Skeletal muscle tissue (tissue), 4 donors: ENCODE measurements around the gene PFAS. TPM values are rescaled to one million over a fixed set of nuclear protein-coding genes. Genes with fewer than 3 reads are reported as not detected.
"Not testable (repeated sequence)": the region's sequence is repeated elsewhere in the genome, so short reads cannot be mapped to it uniquely, and the experiment has no call there.

Source experiments
- H3K27ac ChIP-seq: one replicate; pipeline ENCODE4 v1.7.0; 2013; ENCODE audit warnings: mild to moderate bottlenecking, low read depth, low read length, inconsistent platforms
- H3K27me3 ChIP-seq, 3 donors: one replicate each; pipeline ENCODE4 v1.7.0; 2013; ENCODE audit warnings: low read length in 3 of 3; ENCODE audit not compliant: control insufficient read depth in 3 of 3, insufficient read depth in 3 of 3
- H3K36me3 ChIP-seq, 3 donors: one replicate each; pipeline ENCODE4 v1.7.0; 2013; ENCODE audit warnings: low read length in 3 of 3; ENCODE audit not compliant: control insufficient read depth in 3 of 3, insufficient read depth in 3 of 3
- H3K4me1 ChIP-seq, 3 donors: one replicate each; pipeline ENCODE4 v1.7.0; 2013; ENCODE audit warnings: low read length in 3 of 3, mild to moderate bottlenecking in 3 of 3; ENCODE audit not compliant: control insufficient read depth in 3 of 3, insufficient read depth in 3 of 3
- H3K4me3 ChIP-seq, 3 donors: one replicate each; pipeline ENCODE4 v1.7.0; 2013; ENCODE audit warnings: low read length in 3 of 3
- H3K9ac ChIP-seq, 3 donors: one replicate each; pipeline ENCODE4 v1.7.0; 2013; ENCODE audit warnings: low read length in 3 of 3, mild to moderate bottlenecking in 3 of 3, moderate library complexity in 2 of 3, low read depth in 1 of 3
- H3K9me3 ChIP-seq, 3 donors: one replicate each; pipeline ENCODE4 v1.7.0; 2013; ENCODE audit warnings: low read length in 3 of 3; ENCODE audit not compliant: control insufficient read depth in 3 of 3
- total RNA-seq: library from RNA; depleted of rRNA; stranded (reverse); fragments of >200 nt; gene quantifications from one replicate; pipeline ENCODE4 v1.2.3, GENCODE V29; 2014
- donor health status: Osteomylitis.

PFAS gene, protein sequence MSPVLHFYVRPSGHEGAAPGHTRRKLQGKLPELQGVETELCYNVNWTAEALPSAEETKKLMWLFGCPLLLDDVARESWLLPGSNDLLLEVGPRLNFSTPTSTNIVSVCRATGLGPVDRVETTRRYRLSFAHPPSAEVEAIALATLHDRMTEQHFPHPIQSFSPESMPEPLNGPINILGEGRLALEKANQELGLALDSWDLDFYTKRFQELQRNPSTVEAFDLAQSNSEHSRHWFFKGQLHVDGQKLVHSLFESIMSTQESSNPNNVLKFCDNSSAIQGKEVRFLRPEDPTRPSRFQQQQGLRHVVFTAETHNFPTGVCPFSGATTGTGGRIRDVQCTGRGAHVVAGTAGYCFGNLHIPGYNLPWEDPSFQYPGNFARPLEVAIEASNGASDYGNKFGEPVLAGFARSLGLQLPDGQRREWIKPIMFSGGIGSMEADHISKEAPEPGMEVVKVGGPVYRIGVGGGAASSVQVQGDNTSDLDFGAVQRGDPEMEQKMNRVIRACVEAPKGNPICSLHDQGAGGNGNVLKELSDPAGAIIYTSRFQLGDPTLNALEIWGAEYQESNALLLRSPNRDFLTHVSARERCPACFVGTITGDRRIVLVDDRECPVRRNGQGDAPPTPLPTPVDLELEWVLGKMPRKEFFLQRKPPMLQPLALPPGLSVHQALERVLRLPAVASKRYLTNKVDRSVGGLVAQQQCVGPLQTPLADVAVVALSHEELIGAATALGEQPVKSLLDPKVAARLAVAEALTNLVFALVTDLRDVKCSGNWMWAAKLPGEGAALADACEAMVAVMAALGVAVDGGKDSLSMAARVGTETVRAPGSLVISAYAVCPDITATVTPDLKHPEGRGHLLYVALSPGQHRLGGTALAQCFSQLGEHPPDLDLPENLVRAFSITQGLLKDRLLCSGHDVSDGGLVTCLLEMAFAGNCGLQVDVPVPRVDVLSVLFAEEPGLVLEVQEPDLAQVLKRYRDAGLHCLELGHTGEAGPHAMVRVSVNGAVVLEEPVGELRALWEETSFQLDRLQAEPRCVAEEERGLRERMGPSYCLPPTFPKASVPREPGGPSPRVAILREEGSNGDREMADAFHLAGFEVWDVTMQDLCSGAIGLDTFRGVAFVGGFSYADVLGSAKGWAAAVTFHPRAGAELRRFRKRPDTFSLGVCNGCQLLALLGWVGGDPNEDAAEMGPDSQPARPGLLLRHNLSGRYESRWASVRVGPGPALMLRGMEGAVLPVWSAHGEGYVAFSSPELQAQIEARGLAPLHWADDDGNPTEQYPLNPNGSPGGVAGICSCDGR (N-terminal part only)
- 16.7 TPM for total RNA-seq

DNA sequence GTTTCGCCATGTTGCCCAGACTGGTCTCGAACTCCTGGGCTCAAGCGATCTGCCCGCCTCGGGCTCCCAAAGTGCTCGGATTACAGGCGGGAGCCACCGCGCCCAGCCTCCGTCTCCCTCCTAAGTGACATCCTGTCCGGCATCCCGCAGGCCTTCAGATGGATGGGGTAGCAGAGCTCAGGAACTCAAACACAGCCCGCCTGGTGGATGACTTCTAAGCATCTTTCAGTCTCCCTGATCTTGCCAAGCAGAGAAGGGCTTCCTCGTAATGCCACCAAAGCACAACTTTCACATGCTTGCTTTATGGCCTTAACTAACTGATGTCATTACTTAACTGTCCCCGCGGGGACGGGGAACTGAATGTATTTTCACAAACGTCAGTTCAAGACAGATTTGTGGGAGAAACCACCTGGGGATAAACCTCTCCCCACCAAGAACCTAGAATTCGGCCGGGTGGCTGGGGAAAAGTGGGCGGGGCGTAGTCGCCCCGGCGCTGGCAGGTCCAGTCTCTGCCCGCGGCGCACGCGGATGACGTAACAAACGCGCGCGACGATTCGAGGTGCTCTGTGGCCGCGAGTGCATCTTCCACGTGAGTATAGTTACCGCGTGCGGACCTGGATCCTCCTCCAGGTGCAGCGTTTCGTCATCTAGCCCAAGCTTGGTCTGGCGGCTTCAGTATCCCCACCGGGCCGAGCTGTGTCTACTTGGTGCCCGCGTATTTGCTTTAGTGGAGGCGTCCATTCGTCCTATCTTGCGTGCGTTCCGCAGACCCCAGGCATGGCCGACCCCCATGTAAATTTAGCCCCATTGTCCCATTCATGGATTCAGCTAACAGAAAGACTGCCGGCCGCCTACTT is at the start of gene PFAS:
Gene PFAS (plus strand): TSS at position 539 of the 857 bp plus-strand sequence. CDS start 4,649 bp downstream, outside the sequence.
- Histone ChIP-seq H3K4me3 (peak within 1 kb of the TSS; percentile 97 to 100 (median 100)), H3K27ac (peak within 1 kb of the TSS; percentile 90), H3K9ac (peak within 1 kb of the TSS; percentile 82 to 94 (median 94)), H3K27me3 (no peaks in the 10 kb centered on the region), H3K9me3 (no peaks in the 10 kb centered on the region), H3K36me3 (peaks cover 2 to 10% (median 4%) of the 10 kb centered on the region in 3 donors), H3K4me1 (peaks cover 8 to 23% (median 13%) of the 10 kb centered on the region in 3 donors)

DNA sequence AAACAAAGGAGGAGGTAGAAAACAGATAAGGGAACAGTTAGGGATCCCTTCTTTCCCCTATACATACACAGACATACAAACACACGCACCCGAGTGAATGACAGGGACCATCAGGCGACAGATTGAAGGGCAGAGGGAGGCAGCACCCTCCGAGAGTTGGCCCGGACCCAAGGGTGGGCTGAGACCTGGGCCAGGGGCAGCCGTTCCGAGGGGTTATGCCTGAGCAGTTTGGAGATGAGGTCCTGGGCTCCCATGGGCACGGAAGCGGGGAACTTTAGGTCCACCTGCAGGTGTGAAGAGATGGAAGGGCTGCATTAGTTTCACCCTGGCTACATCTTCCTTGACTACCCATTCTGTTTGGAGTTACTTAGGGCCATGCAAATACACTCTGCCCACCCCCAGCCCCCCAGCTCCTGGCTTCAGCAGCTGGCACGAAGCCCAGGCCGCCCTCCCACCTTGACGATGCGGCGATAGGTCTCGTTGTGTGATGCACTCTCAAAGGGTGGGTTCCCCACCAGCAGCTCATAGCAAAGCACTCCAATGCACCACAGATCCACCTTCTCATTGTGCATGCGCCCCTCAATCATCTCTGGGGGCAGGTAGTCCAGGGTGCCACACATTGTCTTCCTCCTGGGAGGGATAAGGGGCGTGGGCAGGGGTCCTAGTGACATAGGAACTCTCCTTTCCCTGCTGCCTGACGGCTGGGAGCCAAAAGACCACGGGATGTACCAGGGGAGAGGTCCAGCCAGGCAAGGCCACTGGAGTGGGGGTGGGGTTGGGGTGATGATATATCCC is 44.1 kb upstream of the PFAS start:
- Histone ChIP-seq H3K4me1 (peaks cover 1 to 3% (median 1%) of the 10 kb centered on the region in 3 donors), H3K9ac (no peak overlapping the region), H3K27ac (no peak overlapping the region), H3K4me3 (no peak overlapping the region), H3K36me3 (no peaks in the 10 kb centered on the region), H3K9me3 (no peaks in the 10 kb centered on the region), H3K27me3 (no peaks in the 10 kb centered on the region)

GRCh38 chr17:8206536-8206935 is 42.6 kb upstream of the PFAS start:
- H3K27ac ChIP-seq = no peak overlapping the region
- no peaks in the 10 kb centered on the region for H3K36me3 ChIP-seq
- no peak overlapping the region for H3K9ac ChIP-seq
- H3K9me3 ChIP-seq = no peaks in the 10 kb centered on the region
- no peak overlapping the region for H3K4me3 ChIP-seq
- H3K4me1 ChIP-seq = peaks cover 8 to 14% (median 10%) of the 10 kb centered on the region in 3 donors
- H3K27me3 ChIP-seq = no peaks in the 10 kb centered on the region

DNA sequence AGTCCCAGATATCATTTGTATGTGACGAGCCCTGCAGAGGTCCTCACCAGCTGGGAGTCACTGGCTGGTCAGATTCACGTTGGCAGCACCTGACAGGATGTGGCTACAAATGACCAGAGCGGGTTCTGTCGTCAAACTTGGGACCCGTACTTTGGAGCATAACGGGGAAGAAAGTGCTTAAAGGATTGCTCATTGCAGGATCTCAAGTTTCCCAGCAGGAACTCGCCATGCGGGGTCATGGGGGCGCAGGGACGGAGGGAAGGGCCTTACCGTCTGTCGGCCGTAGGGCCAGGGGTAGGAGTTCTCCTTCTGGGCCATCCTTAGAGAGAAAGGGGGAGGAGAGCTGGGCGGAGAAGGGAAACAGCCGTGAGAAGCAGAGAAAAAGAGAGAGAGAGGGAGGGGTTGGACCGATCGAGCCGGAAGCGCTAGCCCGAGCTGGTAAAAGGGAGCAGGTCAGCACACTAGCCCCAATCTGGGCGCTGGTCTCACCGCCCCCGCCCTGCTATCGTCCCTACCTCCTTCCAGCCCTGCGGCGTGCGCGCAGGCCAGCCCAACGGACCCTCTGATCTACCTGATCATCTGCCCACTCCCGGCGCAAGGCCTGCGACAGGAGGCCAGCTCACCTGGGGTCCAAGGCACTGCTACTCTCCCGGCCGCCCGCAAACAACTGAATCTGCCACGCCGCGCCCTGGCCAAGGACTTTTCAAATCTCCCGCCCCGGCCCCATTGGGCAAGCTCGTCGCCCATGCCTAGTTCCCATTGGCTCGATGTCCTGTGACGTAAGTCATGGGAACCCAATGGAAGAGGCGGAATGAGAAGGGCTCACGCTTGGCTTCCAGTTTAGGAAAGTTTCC is 39.0 kb upstream of the PFAS start, which contains the start of gene AURKB:
Gene AURKB (minus strand): TSS at position 669 of the 854 bp plus-strand sequence. CDS start 351 bp downstream, at position 318.
- Histone ChIP-seq H3K4me1 (peaks cover 8 to 14% (median 10%) of the 10 kb centered on the region in 3 donors), H3K9ac (peak within 1 kb of the TSS; percentile 25 to 65 (median 63)), H3K9me3 (no peaks in the 10 kb centered on the region), H3K27me3 (peaks cover 0 to 3% (median 0%) of the 10 kb centered on the region in 3 donors), H3K36me3 (no peaks in the 10 kb centered on the region), H3K27ac (peak within 1 kb of the TSS; percentile 52), H3K4me3 (peak within 1 kb of the TSS; percentile 49 to 73 (median 72))

GRCh38 chr17:8210761-8211458 is 38.2 kb upstream of the PFAS start:
- H3K27me3 ChIP-seq = peaks cover 0 to 3% (median 0%) of the 10 kb centered on the region in 3 donors
- no peaks in the 10 kb centered on the region for H3K36me3 ChIP-seq
- H3K4me3 ChIP-seq = peak overlapping the region; percentile 49 to 73 (median 72)
- H3K4me1 ChIP-seq = peaks cover 8 to 14% (median 10%) of the 10 kb centered on the region in 3 donors
- H3K9ac ChIP-seq = peak overlapping the region; percentile 25 to 65 (median 63)
- H3K27ac ChIP-seq = peak overlapping the region; percentile 52
- no peaks in the 10 kb centered on the region for H3K9me3 ChIP-seq

DNA sequence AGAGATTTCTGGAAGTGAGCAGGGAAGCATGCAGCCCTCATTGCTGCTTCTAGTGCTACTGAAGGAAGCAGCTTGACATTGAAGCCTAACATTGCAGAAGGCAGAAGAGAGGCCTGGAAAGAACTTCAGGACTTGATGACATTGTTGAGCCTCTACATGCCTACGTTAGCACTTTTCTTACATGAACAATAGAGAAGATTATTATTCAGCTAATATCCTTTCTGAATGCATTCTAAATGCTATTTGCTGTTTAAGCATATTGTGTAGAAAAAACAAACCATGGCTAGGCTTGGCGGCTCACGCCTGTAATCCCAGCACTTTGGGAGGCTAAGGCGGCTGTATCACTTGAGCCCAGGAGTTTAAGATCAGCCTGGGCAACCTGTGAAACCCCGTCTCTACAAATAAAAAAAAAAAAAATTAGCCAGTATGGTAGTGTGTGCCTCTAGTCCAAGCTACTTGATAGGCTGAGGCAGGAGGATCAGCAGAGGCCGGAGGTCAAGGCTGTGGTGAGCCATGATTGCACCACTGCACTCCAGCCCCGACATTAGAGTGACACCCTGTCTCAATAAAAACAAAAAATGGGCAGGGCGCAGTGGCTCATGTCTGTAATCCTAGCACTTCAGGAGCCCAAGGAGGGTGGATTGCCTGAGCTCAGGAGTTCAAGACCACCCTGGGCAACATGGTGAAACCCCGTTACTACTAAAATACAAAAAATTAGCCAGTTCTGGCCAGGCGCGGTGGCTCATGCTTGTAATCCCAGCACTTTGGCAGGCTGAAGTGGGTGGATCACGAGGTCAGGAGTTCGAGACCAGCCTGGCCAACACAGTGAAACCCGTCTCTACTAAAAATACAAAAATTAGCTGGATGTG is 36.5 kb upstream of the PFAS start:
- no peaks in the 10 kb centered on the region for H3K9me3 ChIP-seq
- no peak overlapping the region for H3K9ac ChIP-seq
- H3K4me3 ChIP-seq = no peak overlapping the region
- no peaks in the 10 kb centered on the region for H3K36me3 ChIP-seq
- H3K4me1 ChIP-seq = peaks cover 8 to 14% (median 10%) of the 10 kb centered on the region in 3 donors
- no peak overlapping the region for H3K27ac ChIP-seq
- H3K27me3 ChIP-seq = peaks cover 0 to 3% (median 0%) of the 10 kb centered on the region in 3 donors

- H3K36me3 ChIP-seq, H3K27me3 ChIP-seq, H3K9me3 ChIP-seq, H3K27ac ChIP-seq, H3K9ac ChIP-seq, H3K4me3 ChIP-seq: not testable (repeated sequence)
- H3K4me1 ChIP-seq = peaks cover 8 to 14% (median 10%) of the 10 kb centered on the region in 3 donors
These were observed 35.1 kb upstream of the PFAS start for GRCh38 chr17:8214000-8214399.
